Uterus (tissue), 2 donors: ENCODE measurements around the gene BTF3.

ENCODE experiments used
- POLR2A ChIP-seq, 2 donors: fragments of 450-650 bp; IDR thresholded peaks; one replicate each; pipeline ENCODE4 v1.6.1; 2016; ENCODE audit warnings: antibody characterized with exemption in 2 of 2, mild to moderate bottlenecking in 1 of 2, moderate library complexity in 1 of 2
- TF ChIP-seq, protein P1 (sequence below), 4 experiments: fragments of 200-600 bp in 2 of 4; fragments of 450-650 bp in 2 of 4; sonication (generic) in 2 of 4; IDR thresholded peaks; one replicate each; pipeline ENCODE4 v1.5.1; 2016 to 2019; ENCODE audit warnings: antibody characterized with exemption in 4 of 4, mild to moderate bottlenecking in 2 of 4, moderate library complexity in 1 of 4

DNA sequence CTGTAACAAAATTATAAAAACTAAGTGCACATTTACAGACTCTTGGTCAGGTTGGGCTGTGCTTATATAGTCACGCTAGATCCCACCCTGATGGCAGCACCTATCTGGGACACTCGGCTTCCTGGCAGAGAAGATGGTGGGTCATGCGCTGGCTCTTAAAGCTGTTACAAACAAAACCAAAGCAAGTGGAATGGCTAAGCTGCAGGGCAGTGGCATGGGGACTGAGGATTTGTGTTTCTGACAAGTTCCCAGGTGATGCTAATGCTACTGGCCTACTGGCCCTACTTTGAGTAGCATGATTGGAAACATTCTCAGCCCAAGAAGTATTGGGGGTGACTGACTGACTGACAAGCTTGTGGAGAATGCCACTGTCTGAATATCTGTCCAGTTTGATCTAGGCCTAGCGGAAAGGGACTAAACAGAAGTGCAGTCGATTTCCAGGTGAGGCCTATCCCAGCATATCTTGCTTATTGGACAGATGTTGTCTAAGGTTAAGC, 8.3 kb downstream of the BTF3 start:
- TF ChIP-seq, protein P1, sequence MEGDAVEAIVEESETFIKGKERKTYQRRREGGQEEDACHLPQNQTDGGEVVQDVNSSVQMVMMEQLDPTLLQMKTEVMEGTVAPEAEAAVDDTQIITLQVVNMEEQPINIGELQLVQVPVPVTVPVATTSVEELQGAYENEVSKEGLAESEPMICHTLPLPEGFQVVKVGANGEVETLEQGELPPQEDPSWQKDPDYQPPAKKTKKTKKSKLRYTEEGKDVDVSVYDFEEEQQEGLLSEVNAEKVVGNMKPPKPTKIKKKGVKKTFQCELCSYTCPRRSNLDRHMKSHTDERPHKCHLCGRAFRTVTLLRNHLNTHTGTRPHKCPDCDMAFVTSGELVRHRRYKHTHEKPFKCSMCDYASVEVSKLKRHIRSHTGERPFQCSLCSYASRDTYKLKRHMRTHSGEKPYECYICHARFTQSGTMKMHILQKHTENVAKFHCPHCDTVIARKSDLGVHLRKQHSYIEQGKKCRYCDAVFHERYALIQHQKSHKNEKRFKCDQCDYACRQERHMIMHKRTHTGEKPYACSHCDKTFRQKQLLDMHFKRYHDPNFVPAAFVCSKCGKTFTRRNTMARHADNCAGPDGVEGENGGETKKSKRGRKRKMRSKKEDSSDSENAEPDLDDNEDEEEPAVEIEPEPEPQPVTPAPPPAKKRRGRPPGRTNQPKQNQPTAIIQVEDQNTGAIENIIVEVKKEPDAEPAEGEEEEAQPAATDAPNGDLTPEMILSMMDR (IDR thresholded peaks at IDR 0.05), result no peak
- TF ChIP-seq POLR2A (IDR thresholded peaks at IDR 0.05), result no peak
